GM18951 (cell line): Measurements from ENCODE around the gene SNU13.
"Not testable (repeated sequence)": the region's sequence is repeated elsewhere in the genome, so short reads cannot be mapped to it uniquely, and the experiment has no call there.

ENCODE experiments used
- POLR2A ChIP-seq: IDR thresholded peaks from 4 replicates; pipeline ENCODE4 v1.6.1; 2011; ENCODE audit warnings: mild to moderate bottlenecking; ENCODE audit not compliant: insufficient read length, insufficient read depth; ENCODE audit errors: extremely low read depth
- in situ Hi-C: fragments of 300-500 bp; cut with MboI; formaldehyde crosslinking; loops from one replicate; pipeline ENCODE4 v1.12.0; 2022; ENCODE audit warnings: low sequenced_read_pairs, mixed read lengths, inconsistent platforms; ENCODE audit not compliant: unreplicated experiment

Gene SNU13

DNA sequence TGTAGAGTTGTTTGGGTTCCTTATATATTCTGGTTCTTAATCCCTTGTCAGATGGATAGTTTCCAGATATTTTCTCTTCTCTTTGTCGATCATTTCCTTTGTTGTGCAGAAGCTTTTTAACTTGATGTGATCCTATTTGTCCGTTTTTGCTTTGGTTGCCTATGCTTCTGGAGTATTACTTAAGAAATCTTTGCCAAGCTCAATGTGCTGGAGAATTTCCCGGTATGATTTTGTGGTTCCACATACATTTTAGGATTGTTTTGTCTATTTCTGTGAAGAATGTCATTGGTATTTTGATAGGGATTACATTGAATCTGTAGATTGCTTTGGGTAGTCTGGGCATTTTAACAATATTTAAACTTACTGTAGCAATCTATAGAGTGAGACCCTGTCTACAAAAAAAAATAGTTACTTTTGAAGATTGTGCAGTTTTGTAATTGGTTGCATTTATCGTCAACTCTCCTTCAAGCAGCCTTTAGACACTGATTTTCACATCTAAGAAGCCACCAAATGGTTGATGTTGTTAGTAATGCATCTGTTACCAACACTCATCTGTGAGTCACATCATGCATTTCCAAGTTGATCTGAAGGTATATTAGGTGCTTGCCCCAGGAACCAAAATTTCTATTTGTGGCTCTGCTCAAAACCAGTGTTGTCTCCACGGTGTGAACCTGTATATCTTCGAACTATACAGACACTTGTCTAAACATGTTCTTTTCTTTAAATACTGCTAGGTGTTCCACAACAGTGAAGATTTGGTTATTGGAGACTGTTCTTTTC lies 46.1 kb downstream of the SNU13 start:
- in situ Hi-C loops = no loop called here
- no peak for TF ChIP-seq POLR2A

DNA sequence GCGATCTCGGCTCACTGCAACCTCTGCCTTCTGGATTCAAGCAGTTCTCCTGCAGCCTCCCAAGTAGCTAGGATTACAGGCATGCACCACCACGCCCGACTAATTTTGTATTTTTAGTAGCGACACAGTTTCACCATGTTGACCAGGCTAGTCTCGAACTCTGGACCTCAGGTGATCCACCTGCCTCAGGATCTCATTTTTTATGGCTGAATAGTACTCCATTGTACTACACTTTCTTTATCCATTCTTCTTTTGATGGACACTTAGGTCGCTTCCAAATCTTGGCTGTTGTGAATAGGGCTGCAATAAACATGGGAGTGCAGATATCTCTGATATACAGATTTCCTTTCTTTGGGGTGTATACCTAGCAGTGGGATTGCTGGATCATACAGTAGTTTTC lies 46.8 kb downstream of the SNU13 start:
- in situ Hi-C loops = no loop called here
- TF ChIP-seq POLR2A = no peak

DNA sequence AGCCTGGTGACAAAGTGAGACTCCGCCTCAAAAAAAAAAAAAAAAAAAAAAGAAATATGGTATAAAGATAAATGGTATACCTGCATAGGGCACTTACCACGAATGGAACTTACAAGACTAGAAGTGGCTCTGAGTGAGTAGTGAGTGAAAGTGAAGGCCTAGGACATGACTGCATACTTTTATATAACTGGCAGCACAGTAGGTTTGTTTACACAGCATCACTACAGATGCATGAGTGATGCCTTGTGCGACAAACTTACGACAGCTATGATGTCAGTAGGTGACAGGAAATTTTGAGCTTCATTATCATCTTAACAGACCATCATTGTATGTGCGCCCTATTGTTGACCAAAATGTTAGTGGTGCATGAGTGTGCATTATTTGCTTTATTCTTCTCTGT lies 49.9 kb downstream of the SNU13 start:
- no peak for TF ChIP-seq POLR2A
- in situ Hi-C loops = no loop called here

DNA sequence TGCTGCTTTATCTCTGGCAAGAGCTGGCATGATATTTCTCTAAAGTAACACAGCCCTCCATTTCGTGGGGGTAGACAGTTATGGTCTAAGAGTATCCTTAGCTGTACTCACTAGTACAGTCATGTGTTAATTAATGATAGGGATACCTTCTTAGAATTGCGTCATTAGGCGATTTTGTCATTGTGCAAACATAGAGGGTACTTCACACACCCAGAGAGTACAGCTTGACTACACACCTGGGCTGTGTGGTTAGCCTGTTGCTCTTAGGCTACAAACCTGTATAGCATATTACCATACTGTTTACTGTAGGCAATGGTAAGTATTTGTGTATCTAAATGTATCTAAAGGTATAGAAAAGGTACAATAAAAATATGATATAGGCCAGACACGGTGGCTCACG lies 50.5 kb downstream of the SNU13 start:
- no peak for TF ChIP-seq POLR2A
- in situ Hi-C loops = no loop called here

DNA sequence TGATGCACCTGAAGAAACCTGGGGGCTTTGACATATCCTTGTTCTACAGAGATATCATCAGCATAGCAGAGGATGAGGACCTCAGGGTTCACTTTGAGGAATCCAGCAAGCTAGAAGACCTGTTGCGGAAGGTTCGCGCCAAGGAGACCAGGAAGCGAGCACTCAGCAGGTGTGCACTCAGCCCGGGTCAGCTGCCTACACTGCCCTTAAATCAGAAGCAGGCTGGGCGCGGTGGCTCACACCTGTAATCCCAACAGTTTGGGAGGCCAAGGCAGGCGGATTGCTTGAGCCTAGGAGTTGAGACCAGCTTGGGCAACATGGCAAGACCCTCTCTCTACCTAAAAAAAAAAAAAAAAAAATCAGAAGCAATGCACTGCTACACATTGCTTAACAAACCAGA lies 51.0 kb downstream of the SNU13 start:
- in situ Hi-C loops = not testable (repeated sequence)

DNA sequence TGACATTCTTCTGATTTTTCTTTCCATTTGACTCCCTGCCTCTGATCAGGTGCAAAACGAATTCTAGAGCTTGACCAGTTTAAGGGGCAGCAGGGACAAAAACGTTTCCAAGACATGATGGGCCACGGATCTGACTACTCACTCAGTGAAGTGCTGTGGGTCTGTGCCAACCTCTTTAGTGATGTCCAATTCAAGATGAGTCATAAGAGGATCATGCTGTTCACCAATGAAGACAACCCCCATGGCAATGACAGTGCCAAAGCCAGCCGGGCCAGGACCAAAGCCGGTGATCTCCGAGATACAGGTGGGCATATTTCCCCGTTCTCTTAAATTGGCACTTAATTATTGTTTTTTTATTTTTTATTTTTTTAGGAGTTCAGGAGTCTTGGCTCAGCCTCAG lies 52.2 kb downstream of the SNU13 start:
- no peak for TF ChIP-seq POLR2A
- in situ Hi-C loops = no loop called here

DNA sequence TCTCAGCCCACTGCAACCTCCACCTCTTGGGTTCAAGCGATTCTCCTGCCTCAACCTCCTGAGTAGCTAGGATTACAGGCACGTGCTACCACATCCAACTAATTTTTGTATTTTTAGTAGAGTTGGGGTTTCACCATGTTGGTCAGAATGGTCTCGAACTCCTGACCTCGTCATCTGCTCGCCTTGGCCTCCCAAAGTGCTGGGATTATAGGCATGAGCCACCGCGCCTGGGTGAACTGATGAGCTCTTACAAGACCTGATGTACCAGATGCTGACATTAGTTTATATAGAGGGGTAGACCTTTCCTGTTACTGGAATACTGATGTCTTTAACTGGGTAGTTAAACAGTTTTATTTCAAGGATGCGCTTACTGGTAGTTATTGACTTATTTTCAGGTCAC lies 54.1 kb downstream of the SNU13 start:
- in situ Hi-C loops = not testable (repeated sequence)

DNA sequence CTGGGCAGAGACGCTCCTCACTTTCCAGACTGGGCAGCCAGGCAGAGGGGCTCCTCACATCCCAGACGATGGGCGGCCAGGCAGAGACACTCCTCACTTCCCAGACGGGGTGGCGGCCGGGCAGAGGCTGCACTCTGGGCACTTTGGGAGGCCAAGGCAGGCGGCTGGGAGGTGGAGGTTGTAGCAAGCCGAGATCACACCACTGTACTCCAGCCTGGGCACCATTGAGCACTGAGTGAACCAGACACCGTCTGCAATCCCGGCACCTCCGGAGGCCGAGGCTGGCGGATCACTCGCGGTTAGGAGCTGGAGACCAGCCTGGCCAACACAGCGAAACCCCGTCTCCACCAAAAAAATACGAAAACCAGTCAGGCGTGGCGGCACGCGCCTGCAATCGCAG lies 57.1 kb downstream of the SNU13 start:
- in situ Hi-C loops = not testable (repeated sequence)

DNA sequence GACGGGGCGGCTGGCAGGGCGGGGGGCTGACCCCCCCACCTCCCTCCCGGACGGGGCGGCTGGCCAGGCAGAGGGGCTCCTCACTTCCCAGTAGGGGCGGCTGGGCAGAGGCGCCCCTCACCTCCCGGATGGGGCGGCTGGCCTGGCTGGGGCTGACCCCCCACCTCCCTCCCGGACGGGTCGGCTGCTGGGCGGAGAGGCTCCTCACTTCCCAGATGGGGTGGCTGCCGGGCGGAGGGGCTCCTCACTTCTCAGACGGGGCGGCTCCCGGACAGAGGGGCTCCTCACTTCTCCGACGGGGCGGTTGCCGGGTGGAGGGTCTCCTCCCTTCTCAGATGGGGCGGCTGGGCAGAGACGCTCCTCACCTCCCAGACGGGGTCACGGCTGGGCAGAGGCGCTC lies 57.6 kb downstream of the SNU13 start:
- in situ Hi-C loops = not testable (repeated sequence)

DNA sequence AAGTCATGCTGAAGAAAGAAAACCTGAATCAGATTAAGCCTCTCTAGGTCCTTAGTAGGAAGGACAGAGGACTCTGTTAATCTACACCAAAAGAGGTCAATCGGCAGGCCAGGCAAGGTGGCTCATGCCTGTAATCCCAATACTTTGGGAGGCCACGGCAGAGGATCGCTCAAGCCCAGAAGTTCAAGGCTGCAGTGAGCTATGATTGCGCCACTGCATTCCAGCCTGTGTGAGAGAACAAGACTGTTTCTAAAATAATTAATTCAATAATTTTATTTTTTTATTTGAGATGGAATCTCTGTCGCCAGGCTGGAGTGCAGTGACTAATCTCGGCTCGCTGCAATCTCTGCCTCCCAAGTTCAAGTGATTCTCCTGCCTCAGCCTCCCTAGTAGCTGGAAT lies 63.1 kb downstream of the SNU13 start:
- TF ChIP-seq POLR2A = no peak
- in situ Hi-C loops = no loop called here
